Kidney (tissue), 22 donors: ENCODE measurements around the gene CDK5RAP2. TPM values are rescaled to one million over a fixed set of nuclear protein-coding genes. Genes with fewer than 3 reads are reported as not detected.
A peak's percentile ranks its signal among the peaks of the same experiment; 100 is the strongest.
"Not testable (repeated sequence)": the region's sequence is repeated elsewhere in the genome, so short reads cannot be mapped to it uniquely, and the experiment has no call there.

Experiments
- DNase-seq, 5 donors: peaks; one replicate each; pipeline ENCODE4 v3.0.0-alpha.2; 2013 to 2020
- FAIRE-seq: peaks from 2 replicates; lab custom pipeline; 2012; peaks lifted over from hg19 to GRCh38; lab: Jason Lieb, UNC
- H3K27ac ChIP-seq, 2 donors: one replicate each; pipeline ENCODE4 v1.7.0; 2013; ENCODE audit warnings: low read depth in 2 of 2, low read length in 2 of 2, inconsistent platforms in 1 of 2
- H3K27me3 ChIP-seq: one replicate; pipeline ENCODE4 v1.7.1; 2013; ENCODE audit warnings: low read length, inconsistent platforms; ENCODE audit not compliant: control insufficient read depth, insufficient read depth
- H3K36me3 ChIP-seq, 3 donors: one replicate each; pipeline versions ENCODE4 v1.7.0 to v1.7.1; 2013; ENCODE audit warnings: low read length in 3 of 3, control low read depth in 1 of 3, inconsistent platforms in 1 of 3; ENCODE audit not compliant: insufficient read depth in 3 of 3, control insufficient read depth in 2 of 3
- H3K4me1 ChIP-seq, 3 donors: one replicate each; pipeline versions ENCODE4 v1.7.0 to v1.7.1; 2013; ENCODE audit warnings: low read length in 3 of 3, inconsistent platforms in 1 of 3, low read depth in 1 of 3; ENCODE audit not compliant: control insufficient read depth in 2 of 3, insufficient read depth in 2 of 3
- H3K4me3 ChIP-seq, 3 donors: one replicate each; pipeline versions ENCODE4 v1.7.0 to v1.8.1; 2013; ENCODE audit warnings: low read length in 3 of 3, control low read depth in 1 of 3, inconsistent platforms in 1 of 3
- H3K9ac ChIP-seq, 3 donors: one replicate each; pipeline versions ENCODE4 v1.7.0 to v1.7.1; 2013; ENCODE audit warnings: low read length in 3 of 3, control low read depth in 1 of 3, inconsistent platforms in 1 of 3
- H3K9me3 ChIP-seq, 3 donors: one replicate each; pipeline versions ENCODE4 v1.7.0 to v1.7.1; 2013; ENCODE audit warnings: low read length in 3 of 3, control low read depth in 1 of 3, inconsistent platforms in 1 of 3; ENCODE audit not compliant: control insufficient read depth in 2 of 3, insufficient read depth in 1 of 3
- intact Hi-C: fragments of 100-400 bp; cut with DNase I; formaldehyde crosslinking; loops from one replicate; pipeline ENCODE4 v1.11.1; 2022
- long read RNA-seq, 10 donors: library from polyadenylated mRNA in 1 of 10; unstranded in 1 of 10; transcript quantifications; one replicate each; pipeline ENCODE4 v2.0.0 and lab custom pipeline, GENCODE V29; 2021 to 2026
- polyA plus RNA-seq: library from polyadenylated mRNA; stranded (reverse); fragments of 350-450 nt; fragmentation: Illumina TruSeq; extraction: RNeasy Lipid Tissue Mini Kit (QIAGEN cat#74804); gene quantifications from one replicate; pipeline ENCODE4 v1.2.3, GENCODE V29; 2014; ENCODE audit warnings: low read depth, low replicate concordance; ENCODE audit not compliant: insufficient read depth
- total RNA-seq: library from RNA; stranded (reverse); fragmentation: NEBNext Ultra II Directional; extraction: Animal tissue kit (Norgen Biotek cat#: 25700); gene quantifications from one replicate; pipeline ENCODE4 v1.2.1, GENCODE V29; 2021
- TF ChIP-seq, protein P1 (sequence below): IDR thresholded peaks from 3 replicates; pipeline ENCODE4 v1.5.1; 2012; ENCODE audit warnings: mild to moderate bottlenecking, moderate library complexity, borderline replicate concordance; ENCODE audit not compliant: insufficient read depth; ENCODE audit errors: extremely low read depth
- donor health status: control.
- donor health status: control.
- donor health status: control.
- donor health status: control.
- donor health status: control.
- donor health status: DM: yes; HTN: yes; CAD: no.
- donor health status: Normal renal cell carcinoma (clear cell type).

Gene CDK5RAP2
- total RNA-seq (35.3 TPM), polyA plus RNA-seq (20.9 TPM)
- long read RNA-seq, donor 1, partial matches to known transcripts, result 0 of 2 reads
- long read RNA-seq, donor 1, other reads (novel, unspliced or antisense), result 0 of 2 reads
- long read RNA-seq, donor 2, full-length matches to known transcripts, result 4 of 10 reads
- long read RNA-seq, donor 2, partial matches to known transcripts, result 6 of 10 reads
- long read RNA-seq, donor 2, other reads (novel, unspliced or antisense), result 0 of 10 reads
- long read RNA-seq, donor 3, partial matches to known transcripts, result 0 of 4 reads
- long read RNA-seq, donor 3, other reads (novel, unspliced or antisense), result 0 of 4 reads
- long read RNA-seq, donor 4, full-length matches to known transcripts, result 5 of 12 reads
- long read RNA-seq, donor 4, partial matches to known transcripts, result 7 of 12 reads
- long read RNA-seq, donor 4, other reads (novel, unspliced or antisense), result 0 of 12 reads
- long read RNA-seq, donor 5, partial matches to known transcripts, result 0 of 1 reads
- long read RNA-seq, donor 5, other reads (novel, unspliced or antisense), result 0 of 1 reads
- long read RNA-seq, donor 6, result 0 reads
- long read RNA-seq, donor 7, partial matches to known transcripts, result 13 of 18 reads
- long read RNA-seq, donor 7, other reads (novel, unspliced or antisense), result 5 of 18 reads
- long read RNA-seq, donor 8, partial matches to known transcripts, result 0 of 4 reads
- long read RNA-seq, donor 8, other reads (novel, unspliced or antisense), result 0 of 4 reads
- long read RNA-seq, donor 9, full-length matches to known transcripts, result 2 of 2 reads
- long read RNA-seq, donor 9, partial matches to known transcripts, result 0 of 2 reads
- long read RNA-seq, donor 9, other reads (novel, unspliced or antisense), result 0 of 2 reads
- long read RNA-seq, donor 10, partial matches to known transcripts, result 0 of 6 reads
- long read RNA-seq, donor 10, other reads (novel, unspliced or antisense), result 0 of 6 reads

DNA sequence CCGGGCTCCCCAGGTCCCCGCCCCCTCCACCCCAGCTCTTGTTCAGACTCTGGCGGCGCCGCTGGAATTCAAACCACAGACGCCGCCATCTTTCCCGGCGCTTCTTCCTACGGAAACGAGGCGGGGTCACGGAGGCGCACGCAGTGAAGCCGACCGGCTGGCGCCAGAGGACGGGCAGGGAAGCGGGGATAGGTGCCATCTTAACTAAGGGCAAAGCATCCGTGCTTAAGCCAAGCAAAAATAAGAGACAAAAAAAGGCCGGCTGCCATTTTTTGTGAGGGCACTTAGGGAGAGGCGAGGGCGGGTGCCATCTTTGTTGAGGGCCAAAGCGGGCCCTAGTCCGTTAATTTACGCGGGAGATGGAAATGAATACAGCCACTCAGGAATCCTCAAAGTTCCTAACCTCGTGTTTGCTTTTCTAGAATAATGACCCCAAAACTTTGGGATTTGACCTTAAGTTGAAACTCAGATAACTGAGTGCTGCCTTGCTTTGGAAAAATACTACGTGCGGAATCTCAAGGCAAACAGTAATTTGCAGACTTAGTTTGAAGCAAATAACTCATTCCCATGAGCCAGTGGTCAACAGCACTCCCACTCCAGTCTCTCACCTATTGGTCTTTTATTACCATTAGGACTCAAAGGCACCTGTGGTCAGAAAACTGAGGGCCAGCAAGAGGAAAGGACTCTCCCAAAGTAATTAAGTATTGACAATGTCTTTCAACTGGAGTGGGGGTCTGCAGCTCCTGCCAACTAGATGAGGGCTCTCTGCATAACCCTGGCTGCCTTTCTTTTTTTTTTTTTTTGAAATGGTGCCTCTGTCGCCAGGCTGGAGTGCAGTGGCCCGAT lies at the start of gene CDK5RAP2:
Gene CDK5RAP2 (minus strand): TSS at position 117 of the 846 bp plus-strand sequence. CDS start 189 bp downstream, outside the sequence.
- no peaks in the 10 kb centered on the region for H3K27me3 ChIP-seq
- intact Hi-C loops, result no loop called here
- FAIRE-seq (peak; percentile 81), DNase-seq (peak; percentile 96 to 99 (median 98))
- H3K27ac ChIP-seq, result no peak within 1 kb of the TSS
- TF ChIP-seq, protein P1, sequence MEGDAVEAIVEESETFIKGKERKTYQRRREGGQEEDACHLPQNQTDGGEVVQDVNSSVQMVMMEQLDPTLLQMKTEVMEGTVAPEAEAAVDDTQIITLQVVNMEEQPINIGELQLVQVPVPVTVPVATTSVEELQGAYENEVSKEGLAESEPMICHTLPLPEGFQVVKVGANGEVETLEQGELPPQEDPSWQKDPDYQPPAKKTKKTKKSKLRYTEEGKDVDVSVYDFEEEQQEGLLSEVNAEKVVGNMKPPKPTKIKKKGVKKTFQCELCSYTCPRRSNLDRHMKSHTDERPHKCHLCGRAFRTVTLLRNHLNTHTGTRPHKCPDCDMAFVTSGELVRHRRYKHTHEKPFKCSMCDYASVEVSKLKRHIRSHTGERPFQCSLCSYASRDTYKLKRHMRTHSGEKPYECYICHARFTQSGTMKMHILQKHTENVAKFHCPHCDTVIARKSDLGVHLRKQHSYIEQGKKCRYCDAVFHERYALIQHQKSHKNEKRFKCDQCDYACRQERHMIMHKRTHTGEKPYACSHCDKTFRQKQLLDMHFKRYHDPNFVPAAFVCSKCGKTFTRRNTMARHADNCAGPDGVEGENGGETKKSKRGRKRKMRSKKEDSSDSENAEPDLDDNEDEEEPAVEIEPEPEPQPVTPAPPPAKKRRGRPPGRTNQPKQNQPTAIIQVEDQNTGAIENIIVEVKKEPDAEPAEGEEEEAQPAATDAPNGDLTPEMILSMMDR, result no peak
- no peaks in the 10 kb centered on the region for H3K36me3 ChIP-seq
- H3K9ac ChIP-seq, result peak within 1 kb of the TSS; percentile 69 to 77 (median 71)
- H3K4me3 ChIP-seq, result peak within 1 kb of the TSS; percentile 85 to 94 (median 90)
- H3K4me1 ChIP-seq, result peaks cover 2 to 12% (median 11%) of the 10 kb centered on the region in 3 donors
- H3K9me3 ChIP-seq, result no peaks in the 10 kb centered on the region

DNA sequence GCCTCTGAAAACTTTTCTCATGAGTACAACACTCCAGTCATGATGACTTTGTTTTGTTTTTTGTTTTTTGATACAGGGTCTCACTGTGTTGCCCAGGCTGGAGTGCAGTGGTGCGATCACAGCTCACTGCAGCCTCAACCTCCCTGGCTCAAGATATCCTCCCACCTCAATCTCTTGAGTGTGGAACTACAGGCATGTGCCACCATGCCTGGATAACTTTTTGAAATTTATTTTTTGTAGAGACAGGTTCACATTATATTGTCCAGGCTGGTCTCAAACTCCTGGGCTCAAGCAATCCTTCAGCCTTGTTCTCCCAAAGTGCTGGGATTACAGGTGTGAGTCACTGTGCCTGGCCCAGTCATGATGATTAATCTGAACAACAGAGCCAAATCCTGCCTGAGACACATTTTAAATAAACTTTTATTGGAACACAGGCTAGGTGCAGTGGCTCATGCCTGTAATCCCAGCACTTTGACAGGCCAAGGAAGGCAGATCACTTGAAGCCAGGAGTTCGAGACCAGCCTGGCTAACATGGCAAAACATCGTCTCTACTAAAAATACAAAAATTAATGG lies 49.0 kb upstream of the CDK5RAP2 start:
- H3K36me3 ChIP-seq, H3K27me3 ChIP-seq, DNase-seq, H3K9ac ChIP-seq, intact Hi-C loops, H3K27ac ChIP-seq, H3K9me3 ChIP-seq, FAIRE-seq, H3K4me1 ChIP-seq, H3K4me3 ChIP-seq: not testable (repeated sequence)

DNA sequence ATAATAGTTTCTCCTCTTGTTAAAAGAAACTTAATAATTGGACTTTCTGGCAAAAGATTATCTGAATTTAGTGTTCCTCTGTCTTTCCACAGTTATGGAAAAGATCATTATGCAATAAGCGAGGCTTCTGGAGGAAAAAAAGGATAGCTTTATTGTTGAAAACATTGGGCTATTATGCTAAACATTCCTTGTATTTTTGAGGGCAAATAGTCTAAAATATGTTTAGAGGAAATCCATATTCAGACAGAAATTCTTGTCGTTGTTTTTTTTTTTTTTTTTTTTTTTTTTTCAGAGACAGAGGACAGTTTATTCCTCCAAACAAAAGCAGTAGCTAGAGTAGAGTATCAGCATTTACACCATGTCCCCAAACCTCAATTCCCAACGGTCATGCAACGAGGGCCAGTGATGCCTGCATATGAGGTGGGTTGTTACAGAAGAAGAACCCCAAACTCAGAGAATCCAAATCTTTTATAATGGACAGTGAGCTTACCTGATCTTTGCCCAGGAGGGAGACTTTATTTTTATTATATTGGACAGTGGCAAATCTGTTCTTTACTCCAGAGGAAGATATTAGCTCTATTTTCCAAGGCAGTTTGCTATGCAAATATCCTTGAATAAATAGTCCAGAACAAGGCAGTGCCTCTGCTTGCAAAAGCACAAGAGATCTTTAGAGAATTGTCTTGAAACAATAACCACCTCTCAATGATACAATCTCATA lies 48.4 kb upstream of the CDK5RAP2 start:
- no peak for FAIRE-seq
- Histone ChIP-seq H3K27me3 (no peaks in the 10 kb centered on the region), H3K9me3 (no peaks in the 10 kb centered on the region), H3K4me3 (no peak overlapping the region), H3K36me3 (no peaks in the 10 kb centered on the region), H3K9ac (no peak overlapping the region), H3K4me1 (no peaks in the 10 kb centered on the region), H3K27ac (no peak overlapping the region)
- DNase-seq, result no peak
- intact Hi-C loops, result no loop called here
- TF ChIP-seq, protein P1, result no peak
